DMS53 treated with DMSO at 0.1 percent for 48 hours (cell line): ENCODE measurements around the gene ERC2.

ENCODE experiments used
- DNase-seq: peaks from one replicate; lab custom pipeline; 2025; ENCODE audit not compliant: unreplicated experiment; lab: John Stamatoyannopoulos, UW

Gene ERC2

GRCh38 chr3:56192001-56192400, 276.3 kb downstream of the ERC2 start:
- DNase-seq, result no peak

- no peak for DNase-seq
These were observed 277.4 kb downstream of the ERC2 start for GRCh38 chr3:56190771-56191305.

DNA sequence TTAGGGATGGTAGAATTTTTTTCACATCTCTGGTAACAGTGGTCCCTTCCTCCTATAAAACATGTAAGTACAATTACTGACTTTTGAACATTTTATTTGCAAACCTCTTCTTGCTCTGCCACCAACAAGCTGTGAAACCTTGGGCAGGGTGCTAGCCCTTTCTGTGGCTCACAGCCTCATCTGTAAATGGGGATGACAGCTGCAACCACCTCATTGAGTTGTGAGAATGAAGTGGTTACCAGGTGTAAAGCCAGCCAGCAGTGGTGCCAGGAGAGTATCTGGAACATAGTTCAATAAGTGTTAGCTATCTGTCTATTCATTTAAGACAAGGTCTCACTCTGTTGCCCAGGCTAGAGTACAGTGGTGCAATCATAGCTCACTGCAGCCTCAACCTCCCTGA, 278.1 kb downstream of the ERC2 start:
- no peak for DNase-seq

DNA sequence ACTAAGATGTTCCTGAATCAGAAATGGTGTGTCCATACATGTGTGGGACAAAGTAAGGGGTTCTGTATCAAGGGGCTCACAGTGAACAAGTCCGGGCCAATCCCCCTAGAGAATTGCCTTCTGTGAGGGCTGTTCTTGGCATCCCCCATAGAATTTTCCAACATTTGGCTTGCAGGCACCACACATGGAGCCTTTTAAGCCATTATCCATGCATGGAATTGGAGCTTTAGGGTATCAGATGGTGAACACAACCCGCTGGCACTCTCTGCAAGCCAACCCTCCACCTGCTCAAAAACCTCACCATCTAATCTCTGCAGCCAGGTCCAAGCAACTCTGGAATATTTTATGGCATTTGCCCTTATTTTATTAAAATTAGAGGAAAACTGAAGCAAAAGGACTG, 278.7 kb downstream of the ERC2 start:
- no peak for DNase-seq

- no peak for DNase-seq
These were observed 280.1 kb downstream of the ERC2 start for GRCh38 chr3:56188201-56188600.

- no peak for DNase-seq
These were observed 281.2 kb downstream of the ERC2 start for GRCh38 chr3:56187051-56187450.

- DNase-seq, result no peak
These were observed 282.4 kb downstream of the ERC2 start for GRCh38 chr3:56185827-56186226.

DNA sequence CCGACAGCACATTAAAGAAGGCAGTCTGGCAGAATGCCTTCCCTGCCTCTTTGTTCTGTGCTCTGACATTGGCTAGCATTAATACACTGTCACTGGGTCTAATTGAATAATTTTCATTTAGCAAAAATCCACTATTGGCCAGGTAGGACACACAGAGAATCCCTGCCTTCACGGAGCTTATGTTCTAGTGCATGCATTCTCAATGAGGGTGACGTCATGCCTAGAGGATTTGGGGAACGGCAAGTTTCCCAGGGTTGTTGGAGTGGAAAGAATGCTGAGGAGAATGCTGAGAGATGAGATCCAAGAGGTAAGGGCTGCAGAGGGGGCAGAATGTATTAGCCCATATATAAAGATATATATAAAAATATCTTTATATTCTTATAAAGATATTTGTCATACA, 284.7 kb downstream of the ERC2 start:
- DNase-seq, result no peak

GRCh38 chr3:56180433-56180832, 287.8 kb downstream of the ERC2 start:
- no peak for DNase-seq

GRCh38 chr3:56173601-56174000, 294.7 kb downstream of the ERC2 start:
- no peak for DNase-seq

DNA sequence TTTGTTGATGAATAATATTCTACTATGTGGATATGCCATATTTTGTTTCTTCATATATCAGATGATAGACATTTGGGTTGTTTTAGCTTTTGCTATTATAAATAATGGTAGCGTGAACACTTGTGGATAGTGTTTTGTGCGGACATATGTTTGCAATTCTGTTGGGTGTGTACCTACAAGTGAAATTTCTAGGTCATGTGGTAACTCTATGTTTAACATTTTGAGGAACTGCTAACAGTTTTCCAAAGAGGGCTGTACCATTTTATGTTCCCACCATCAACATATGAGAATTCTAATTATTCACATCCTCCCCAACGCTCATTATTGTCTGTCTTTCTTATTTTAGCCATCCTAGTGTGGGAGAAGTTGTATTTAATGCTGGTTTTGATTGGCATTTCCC, 303.8 kb downstream of the ERC2 start:
- no peak for DNase-seq

GRCh38 chr3:56157693-56158362, 310.4 kb downstream of the ERC2 start:
- no peak for DNase-seq

DNA sequence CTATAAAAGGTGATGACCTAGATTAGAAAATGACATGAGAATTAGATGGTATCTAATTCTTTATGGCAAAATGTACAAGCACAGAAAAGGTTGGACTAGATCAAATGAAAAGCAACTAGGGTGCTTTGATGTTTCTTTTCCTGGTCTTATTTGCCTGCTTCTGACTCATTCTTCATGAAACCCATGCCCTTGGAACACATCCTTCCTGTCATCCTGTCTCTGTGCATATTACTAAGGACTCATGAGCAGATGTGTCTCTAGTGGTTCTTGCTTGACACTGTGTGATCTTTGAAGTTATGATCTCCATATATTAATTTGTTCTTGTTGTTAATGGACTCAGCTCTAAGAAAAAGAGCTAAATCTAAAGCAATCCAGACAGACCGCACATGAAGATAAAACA, 314.0 kb downstream of the ERC2 start:
- DNase-seq, result no peak

GRCh38 chr3:56147354-56147753, 320.9 kb downstream of the ERC2 start:
- no peak for DNase-seq

DNA sequence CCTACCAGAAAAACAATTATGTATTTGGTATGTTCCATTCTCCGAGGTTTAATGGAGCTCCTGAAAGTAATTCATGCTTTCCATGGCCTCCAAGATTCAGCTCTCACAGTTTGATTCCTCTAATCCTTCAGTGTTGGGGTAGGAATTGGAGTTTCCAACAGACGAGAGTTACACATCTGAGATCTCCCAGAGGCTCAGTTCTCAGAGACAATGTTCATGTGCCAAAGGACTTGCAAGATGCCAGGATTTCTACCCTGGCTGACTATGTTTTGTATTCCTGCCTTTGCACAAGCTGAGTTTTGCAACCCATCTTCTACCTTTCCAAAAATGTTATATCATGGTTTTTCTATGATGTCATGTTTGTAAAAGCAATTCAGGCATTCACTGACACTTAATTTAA, 322.9 kb downstream of the ERC2 start:
- no peak for DNase-seq

- no peak for DNase-seq
These were observed 323.5 kb downstream of the ERC2 start for GRCh38 chr3:56144805-56145204.

- no peak for DNase-seq
These were observed 330.9 kb downstream of the ERC2 start for GRCh38 chr3:56137415-56137814.

DNA sequence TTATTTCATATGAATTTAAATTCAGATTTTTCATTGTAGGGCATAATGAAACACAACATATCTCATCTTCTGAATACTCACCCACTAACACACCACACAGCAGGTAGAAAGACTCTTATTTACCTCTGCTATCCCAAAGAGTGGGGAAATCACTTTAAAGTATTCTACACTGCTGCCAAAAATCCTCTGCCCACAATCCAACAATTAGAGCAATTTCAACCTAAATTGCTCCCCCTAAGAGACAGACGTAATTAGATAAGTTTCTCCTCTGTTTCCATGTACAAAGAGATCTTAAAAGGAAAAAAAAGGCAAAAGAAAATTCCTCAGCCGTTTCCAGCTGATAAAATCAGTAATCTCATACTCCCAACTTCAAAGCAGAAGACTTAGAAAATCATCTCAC, 331.8 kb downstream of the ERC2 start:
- DNase-seq, result no peak

DNA sequence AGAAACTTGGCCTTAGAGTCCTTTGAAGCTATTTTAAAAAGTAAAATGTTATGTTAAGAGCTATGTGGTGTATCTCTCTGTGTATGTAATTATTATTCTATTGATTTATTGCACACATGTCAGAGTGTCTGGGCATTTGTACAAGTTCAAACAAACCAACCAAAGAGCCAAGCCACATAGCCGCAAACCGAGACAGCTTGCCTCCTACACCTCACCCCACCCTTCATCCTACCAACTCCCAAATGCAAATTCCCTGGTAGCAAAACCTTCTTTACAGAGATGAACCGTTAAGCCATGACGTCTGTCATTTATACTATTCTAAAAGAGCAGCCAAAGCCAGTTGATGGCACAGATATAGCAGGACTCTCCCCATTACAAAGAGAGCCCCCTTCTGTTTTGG, 332.3 kb downstream of the ERC2 start:
- DNase-seq, result no peak

DNA sequence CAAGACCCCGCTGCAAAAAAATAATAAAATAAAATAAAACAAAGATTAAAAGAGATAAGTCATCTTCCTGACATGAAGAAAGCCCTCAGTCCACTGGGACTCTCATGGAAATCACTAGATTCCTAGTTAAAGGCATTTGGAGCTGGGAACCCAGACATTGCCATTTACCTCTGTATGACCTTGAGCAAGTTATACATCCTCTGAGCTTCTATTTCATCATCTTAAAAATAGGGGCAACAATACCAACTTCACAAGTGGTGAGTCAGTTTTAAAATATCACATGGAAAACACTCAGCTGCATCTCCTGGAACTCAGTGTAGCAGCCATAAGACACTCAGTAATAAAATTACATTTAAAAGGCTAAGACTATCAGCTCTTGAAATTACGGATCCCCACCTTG, 334.8 kb downstream of the ERC2 start:
- DNase-seq, result no peak

DNA sequence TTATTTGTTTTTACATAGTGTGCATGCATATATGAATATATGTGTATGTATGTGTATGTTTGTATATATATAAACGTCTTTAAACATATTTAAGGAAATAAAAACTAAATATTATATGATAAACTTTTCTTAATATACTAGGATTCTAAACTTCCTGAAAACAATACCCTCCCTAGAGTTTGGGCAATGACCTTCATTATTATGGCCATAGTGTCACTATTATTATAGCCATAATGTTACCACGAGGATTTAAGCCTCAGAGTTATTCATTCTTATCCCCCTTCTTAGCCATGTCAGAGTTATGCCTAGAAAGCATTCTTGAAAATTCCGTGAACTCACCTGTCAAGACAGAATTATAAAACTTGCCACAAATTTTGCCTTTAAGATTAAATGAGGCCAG, 335.5 kb downstream of the ERC2 start:
- DNase-seq, result no peak

- DNase-seq, result no peak
These were observed 336.2 kb downstream of the ERC2 start for GRCh38 chr3:56131974-56132590.

DNA sequence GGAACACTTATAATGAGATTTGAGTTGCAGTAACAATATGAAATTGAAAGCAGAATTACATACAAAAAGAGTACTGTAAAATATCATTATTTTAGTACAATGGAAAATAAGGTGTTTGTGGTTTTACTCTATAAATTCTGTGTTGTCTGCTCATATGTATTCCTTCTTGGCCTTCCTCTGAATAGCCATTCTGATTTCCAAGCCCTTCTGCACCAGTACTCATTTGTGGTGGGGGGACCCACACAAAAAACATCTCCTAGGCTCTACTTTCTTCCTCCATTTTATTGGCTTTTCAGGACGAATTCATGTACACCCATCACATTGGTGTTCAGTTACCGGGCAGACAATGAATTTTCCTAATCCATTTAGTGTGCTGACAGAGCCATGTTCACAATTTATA, 338.2 kb downstream of the ERC2 start:
- no peak for DNase-seq
